Activated CD4-positive, alpha-beta memory T cell treated with anti-CD3 and anti-CD28 coated beads for 36 hours (primary cell): Measurements from ENCODE around the gene SPATA13. TPM values are rescaled to one million over a fixed set of nuclear protein-coding genes. Genes with fewer than 3 reads are reported as not detected.

ENCODE experiments used
- CTCF ChIA-PET: fragments of 350-600 bp; sonication (Branson Sonifier 250); formaldehyde crosslinking; loops from one replicate; lab custom pipeline; 2021; ENCODE audit warnings: antibody characterized with exemption, inconsistent platforms; lab: Charles Lee
- POLR2A ChIA-PET: fragments of 350-600 bp; sonication (Branson Sonifier 250); formaldehyde crosslinking; loops from one replicate; lab custom pipeline; 2021; ENCODE audit warnings: antibody characterized with exemption; lab: Charles Lee
- DNase-seq: peaks from one replicate; pipeline ENCODE4 v3.0.0-alpha.2; 2020
- H3K27ac Mint-ChIP-seq: one replicate; pipeline ENCODE4 v1.8.0; 2021; ENCODE audit warnings: mixed read lengths
- H3K27me3 Mint-ChIP-seq: one replicate; pipeline ENCODE4 v1.8.0; 2021; ENCODE audit warnings: mixed read lengths
- H3K36me3 Mint-ChIP-seq: one replicate; pipeline ENCODE4 v1.8.0; 2021; ENCODE audit warnings: mixed read lengths
- H3K4me1 Mint-ChIP-seq: one replicate; pipeline ENCODE4 v1.8.0; 2021; ENCODE audit warnings: low read depth, mixed read lengths
- H3K4me3 Mint-ChIP-seq: one replicate; pipeline ENCODE4 v1.8.0; 2021; ENCODE audit warnings: mild to moderate bottlenecking, mixed read lengths
- H3K9me3 Mint-ChIP-seq: one replicate; pipeline ENCODE4 v1.8.0; 2021; ENCODE audit warnings: mixed read lengths
- intact Hi-C: fragments of 100-400 bp; cut with micrococcal nuclease; formaldehyde crosslinking; loops from one replicate; pipeline ENCODE4 v1.15.1; 2023
- microRNA-seq: library from miRNA; unstranded; fragments of <30 nt; microRNA quantifications from one replicate; pipeline ENCODE4 v1.2.0, GENCODE V29; 2022; ENCODE audit warnings: borderline number of aligned reads, borderline microRNAs expressed, borderline replicate concordance
- total RNA-seq, 2 experiments: library from RNA; stranded (reverse); gene quantifications; one replicate each; pipeline ENCODE4 v1.2.3, GENCODE V29; 2021

The SPATA13 gene
- total RNA-seq, 2 experiments from 2014 or later = 50.3 to 50.8 TPM

- no peak for DNase-seq
- H3K9me3 Mint-ChIP-seq = no peaks in the 10 kb centered on the region
- intact Hi-C loops = no loop called here
- H3K4me1 Mint-ChIP-seq = no peaks in the 10 kb centered on the region
- POLR2A ChIA-PET = no interaction called here
- H3K27me3 Mint-ChIP-seq = no peaks in the 10 kb centered on the region
- H3K27ac Mint-ChIP-seq = no peak overlapping the region
- H3K36me3 Mint-ChIP-seq = no peaks in the 10 kb centered on the region
- CTCF ChIA-PET = no interaction called here
- no peak overlapping the region for H3K4me3 Mint-ChIP-seq
Measured at GRCh38 chr13:24356270-24356669, 195.8 kb downstream of the SPATA13 start.

Small RNAs within 50 kb of the gene (microRNA-seq; reads per million reads assigned to microRNA genes)
- gene MIR2276 = 1.2 reads per million

Other genes starting within 250 kb of the SPATA13 start
- gene C1QTNF9, start 148.9 kb downstream of the SPATA13 start, total RNA-seq = not detected